H1 (cell line): ENCODE data around the gene HOXD4. TPM values are rescaled to one million over a fixed set of nuclear protein-coding genes. Genes with fewer than 3 reads are reported as not detected.

Experiments
- CTCF ChIA-PET: fragments of 300-600 bp; sonication (Branson Sonifier 250); formaldehyde crosslinking; loops from one replicate; lab custom pipeline; 2021; ENCODE audit not compliant: partially characterized antibody; lab: Charles Lee
- POLR2A ChIA-PET: fragments of 300-600 bp; sonication (Branson Sonifier 250); formaldehyde crosslinking; loops from one replicate; lab custom pipeline; 2021; ENCODE audit warnings: inconsistent platforms; ENCODE audit not compliant: partially characterized antibody; lab: Charles Lee
- DNase-seq, 2 experiments: peaks; one replicate each; pipeline versions ENCODE4 v3.0.0 to v3.0.0-alpha.2; 2010 to 2022; ENCODE audit warnings: low spot score in 2 of 2, low read depth in 1 of 2, mixed read lengths in 1 of 2
- FAIRE-seq: peaks from 2 replicates; lab custom pipeline; 2011; peaks lifted over from hg19 to GRCh38; lab: Jason Lieb, UNC
- H2AFZ ChIP-seq: 2 replicates; pipeline ENCODE4 v1.8.1; 2012; ENCODE audit warnings: low read length, inconsistent platforms
- H2AK5ac ChIP-seq: 2 replicates; pipeline ENCODE4 v1.6.1; 2013; ENCODE audit warnings: low read depth, low read length
- H2BK120ac ChIP-seq: replicated peaks from 2 replicates; pipeline ENCODE3; 2013; ENCODE audit warnings: low read depth, low read length, inconsistent platforms
- H2BK12ac ChIP-seq: 2 replicates; pipeline ENCODE4 v1.6.1; 2013; ENCODE audit warnings: low read depth, low read length
- H2BK15ac ChIP-seq: 2 replicates; pipeline ENCODE4 v1.6.1; 2013; ENCODE audit warnings: low read length
- H2BK20ac ChIP-seq: 2 replicates; pipeline ENCODE4 v1.6.1; 2013; ENCODE audit warnings: low read length
- H2BK5ac ChIP-seq: 2 replicates; pipeline ENCODE4 v1.6.1; 2013; ENCODE audit warnings: low read depth, low read length
- H3K14ac ChIP-seq: 2 replicates; pipeline ENCODE4 v1.6.1; 2013; ENCODE audit warnings: inconsistent platforms; ENCODE audit not compliant: insufficient read length
- H3K18ac ChIP-seq: 2 replicates; pipeline ENCODE4 v1.6.1; 2013; ENCODE audit warnings: low read length; ENCODE audit errors: extremely low read depth
- H3K23ac ChIP-seq: 2 replicates; pipeline ENCODE4 v1.6.1; 2013; ENCODE audit warnings: inconsistent platforms; ENCODE audit not compliant: insufficient read length
- H3K23me2 ChIP-seq: 2 replicates; pipeline ENCODE4 v1.6.1; 2013; ENCODE audit warnings: low read depth, low read length
- H3K27ac ChIP-seq: 2 replicates; pipeline ENCODE4 v1.6.1; 2011; ENCODE audit warnings: low read depth, low read length, inconsistent platforms
- H3K27me3 ChIP-seq, 4 experiments: replicated peaks in 1 of 4; 1 replicate in 1 of 4; 2 replicates in 3 of 4; pipeline versions ENCODE4 v1.6.1 to v1.8.1; 2011 to 2013; ENCODE audit warnings: low read length in 3 of 4, mild to moderate bottlenecking in 3 of 4, inconsistent platforms in 2 of 4, mixed read lengths in 2 of 4, moderate library complexity in 1 of 4; ENCODE audit not compliant: control insufficient read depth in 3 of 4, insufficient read depth in 3 of 4; ENCODE audit errors: extremely low read depth in 1 of 4
- H3K36me3 ChIP-seq, 4 experiments: 2 replicates each; pipeline versions ENCODE4 v1.6.1 to v1.8.1; 2011 to 2013; ENCODE audit warnings: mild to moderate bottlenecking in 4 of 4, low read length in 3 of 4, moderate library complexity in 2 of 4, control low read depth in 1 of 4, inconsistent platforms in 1 of 4; ENCODE audit not compliant: insufficient read depth in 4 of 4, control insufficient read depth in 2 of 4
- H3K4ac ChIP-seq: replicated peaks from 2 replicates; pipeline ENCODE3; 2013; ENCODE audit warnings: low read length, low read depth, mixed read lengths, inconsistent platforms; ENCODE audit not compliant: insufficient read length
- H3K4me1 ChIP-seq, 4 experiments: replicated peaks in 1 of 4; 1 replicate in 1 of 4; 2 replicates in 3 of 4; pipeline versions ENCODE4 v1.6.1 to v1.8.1; 2011 to 2013; ENCODE audit warnings: low read length in 3 of 4, inconsistent platforms in 2 of 4, mixed read lengths in 1 of 4; ENCODE audit not compliant: insufficient read depth in 4 of 4, control insufficient read depth in 3 of 4
- H3K4me2 ChIP-seq, 2 experiments: 2 replicates each; pipeline versions ENCODE4 v1.6.1 to v1.8.1; 2011 to 2013; ENCODE audit warnings: low read depth in 2 of 2, low read length in 2 of 2, control low read depth in 1 of 2, inconsistent platforms in 1 of 2, mild to moderate bottlenecking in 1 of 2; ENCODE audit not compliant: insufficient read depth in 1 of 2
- H3K4me3 ChIP-seq, 4 experiments: fragments of 200-600, 300-600 bp in 1 of 4; sonication (generic), shearing (Covaris generic), sonication (Bioruptor Twin) in 1 of 4; 2 replicates each; pipeline versions ENCODE4 v1.5.1 to v1.8.1; 2011 to 2016; ENCODE audit warnings: low read length in 4 of 4, low read depth in 3 of 4, control low read depth in 2 of 4, inconsistent platforms in 2 of 4, mild to moderate bottlenecking in 2 of 4, mixed read lengths in 1 of 4, moderate library complexity in 1 of 4; ENCODE audit not compliant: insufficient read depth in 2 of 4; ENCODE audit errors: extremely low read depth in 1 of 4
- H3K56ac ChIP-seq: replicated peaks from 2 replicates; pipeline ENCODE3; 2013; ENCODE audit warnings: low read depth, mild to moderate bottlenecking, mixed read lengths, low read length, inconsistent platforms; ENCODE audit not compliant: insufficient read length
- H3K79me1 ChIP-seq: 2 replicates; pipeline ENCODE4 v1.6.1; 2013; ENCODE audit warnings: low read depth, low read length, control low read depth
- H3K79me2 ChIP-seq, 2 experiments: 2 replicates each; pipeline versions ENCODE4 v1.6.1 to v1.8.1; 2012 to 2013; ENCODE audit warnings: low read length in 2 of 2, mild to moderate bottlenecking in 2 of 2, inconsistent platforms in 1 of 2; ENCODE audit not compliant: insufficient read depth in 2 of 2, control insufficient read depth in 1 of 2
- H3K9ac ChIP-seq, 4 experiments: replicated peaks in 1 of 4; 1 replicate in 1 of 4; 2 replicates in 3 of 4; pipeline versions ENCODE4 v1.6.1 to v1.8.1; 2011 to 2013; ENCODE audit warnings: low read depth in 3 of 4, low read length in 3 of 4, control low read depth in 2 of 4, mild to moderate bottlenecking in 2 of 4, moderate library complexity in 2 of 4, inconsistent platforms in 1 of 4; ENCODE audit errors: extremely low read depth in 1 of 4
- H3K9me3 ChIP-seq, 2 experiments: 2 replicates each; pipeline versions ENCODE4 v1.6.1 to v1.8.1; 2012 to 2013; ENCODE audit warnings: mild to moderate bottlenecking in 2 of 2, moderate library complexity in 2 of 2, control low read depth in 1 of 2, inconsistent platforms in 1 of 2, low read depth in 1 of 2, low read length in 1 of 2, mixed read lengths in 1 of 2; ENCODE audit not compliant: insufficient read depth in 2 of 2
- H4K20me1 ChIP-seq, 2 experiments: replicated peaks in 1 of 2; 2 replicates each; pipeline versions ENCODE3 to v1.8.1; 2011 to 2013; ENCODE audit warnings: inconsistent platforms in 2 of 2, low read length in 2 of 2, mild to moderate bottlenecking in 1 of 2; ENCODE audit not compliant: insufficient read depth in 2 of 2, control insufficient read depth in 1 of 2
- H4K5ac ChIP-seq: 2 replicates; pipeline ENCODE4 v1.6.1; 2013; ENCODE audit warnings: low read length, low read depth, mixed read lengths, inconsistent platforms; ENCODE audit not compliant: insufficient read length
- H4K8ac ChIP-seq: 2 replicates; pipeline ENCODE4 v1.8.0; 2013; ENCODE audit warnings: mild to moderate bottlenecking, moderate library complexity, low read length, inconsistent platforms; ENCODE audit not compliant: insufficient read depth; ENCODE audit errors: extremely low read depth
- H4K91ac ChIP-seq: replicated peaks from 2 replicates; pipeline ENCODE3; 2013; ENCODE audit warnings: low read length, mixed read lengths, inconsistent platforms; ENCODE audit not compliant: insufficient read length
- ASH2L ChIP-seq: fragments of 200-600, 300-600 bp; sonication (generic); IDR thresholded peaks from one replicate; pipeline ENCODE4 v1.7.1; 2017; ENCODE audit warnings: low read length
- CBX8 ChIP-seq: fragments of 300-800, 300-1000 bp; sonication (generic); IDR thresholded peaks from 2 replicates; pipeline ENCODE4 v1.7.1; 2016; ENCODE audit warnings: low read depth, low read length, borderline replicate concordance
- CHD2 ChIP-seq: IDR thresholded peaks from 2 replicates; pipeline ENCODE4 v1.6.1; 2012; ENCODE audit warnings: low read length, improper control_type of control experiment
- EZH2 ChIP-seq: fragments of 200-600 bp; sonication (generic); IDR thresholded peaks from 2 replicates; pipeline ENCODE4 v1.7.1; 2012; ENCODE audit warnings: low read depth, mild to moderate bottlenecking, moderate library complexity, low read length, inconsistent platforms; ENCODE audit not compliant: severe bottlenecking
- FOSL1 ChIP-seq: IDR thresholded peaks from 2 replicates; pipeline ENCODE4 v1.6.1; 2011; ENCODE audit warnings: mild to moderate bottlenecking, low read depth, low read length, moderate library complexity; ENCODE audit not compliant: insufficient read depth
- HDAC6 ChIP-seq: IDR thresholded peaks from one replicate; pipeline ENCODE4 v1.7.1; 2012; ENCODE audit warnings: low read depth, mild to moderate bottlenecking, inconsistent platforms, low read length, moderate library complexity
- MAX ChIP-seq: IDR thresholded peaks from 2 replicates; pipeline ENCODE4 v1.6.1; 2012; ENCODE audit warnings: inconsistent platforms
- NRF1 ChIP-seq: IDR thresholded peaks from 2 replicates; pipeline ENCODE4 v1.6.1; 2011; ENCODE audit warnings: mild to moderate bottlenecking, low read depth, low read length, improper control_type of control experiment
- PHF8 ChIP-seq: fragments of 200-600 bp; sonication (generic); conservative IDR thresholded peaks from 2 replicates; pipeline ENCODE4 v1.7.1; 2012; ENCODE audit warnings: low read depth, mild to moderate bottlenecking, inconsistent platforms, low read length, moderate library complexity
- TAF1 ChIP-seq: IDR thresholded peaks from 2 replicates; pipeline ENCODE4 v1.6.1; 2011; ENCODE audit warnings: mild to moderate bottlenecking, low read depth, low read length
- TAF7 ChIP-seq: optimal IDR thresholded peaks from 2 replicates; pipeline ENCODE3; 2011; ENCODE audit warnings: low read depth, mild to moderate bottlenecking, inconsistent platforms, low read length, moderate library complexity, borderline replicate concordance
- WGBS, 2 experiments: shearing (Covaris generic) in 1 of 2; methylation state at CpG; one replicate each; pipeline versions ENCODE4 v1.1.6 to v1.1.7; 2013 to 2015; ENCODE audit warnings: low lambda C conversion rate in 2 of 2, mixed read lengths in 2 of 2, inconsistent platforms in 1 of 2, low coverage in 1 of 2, missing lambda C conversion rate in 1 of 2; ENCODE audit not compliant: insufficient replicate concordance in 2 of 2, insufficient coverage in 1 of 2, insufficient read length in 1 of 2; ENCODE audit errors: extremely low coverage in 1 of 2, missing lambda C conversion rate in 1 of 2; 5-methylcytosine and 5-hydroxymethylcytosine counted together
- polyA plus RNA-seq, 7 experiments: library from polyadenylated mRNA; depleted of rRNA in 3 of 7; stranded (reverse) in 5 of 7; unstranded in 2 of 7; fragments of >200 nt in 5 of 7; fragments of 200-250 nt in 2 of 7; gene quantifications; 1 replicate in 5 of 7; 2 replicates in 1 of 7; 4 replicates in 1 of 7; pipeline versions ENCODE4 v1.2.1 to v1.2.3, GENCODE V29; 2011 to 2013; ENCODE audit warnings: missing spikeins in 2 of 7, mixed read lengths in 2 of 7
- total RNA-seq: library from RNA; stranded (reverse); fragmentation: NEBNext Ultra II Directional; extraction: Animal tissue kit (Norgen Biotek cat#: 25700); gene quantifications from 2 replicates; pipeline ENCODE4 v1.2.1, GENCODE V29; 2021

Gene HOXD4
- total and polyA plus RNA-seq, 2 of the 8 experiments (the other 6 are each of a cell fraction or from before 2014, with no cell fraction given), result not detected

GRCh38 chr2:176174824-176175708 is 23.7 kb downstream of the HOXD4 start:
- POLR2A ChIA-PET, result interaction anchor here (0.9 kb wide), 3 partner anchors 12 to 15 kb away, joined by 3 read pairs; no protein-coding TSS in a partner anchor
- H2BK12ac ChIP-seq, result peak overlapping the region; percentile 32; the same call in 1 of the 2 replicates
- no peak overlapping the region for H2AK5ac ChIP-seq
- H3K18ac ChIP-seq, result no peak overlapping the region; the same call in 1 of the 2 replicates
- H4K20me1 ChIP-seq, result peaks cover 3 to 37% of the 10 kb centered on the region in 2 experiments
- 3% methylated on average over 47 of the region's 47 CpGs; no CpG with 5 or more reads in 1 of the 2 experiments for WGBS, 2 experiments
- no peak overlapping the region; the same call in 1 of the 2 replicates for H4K8ac ChIP-seq
- H3K9ac ChIP-seq, result no peak overlapping the region
- H2BK15ac ChIP-seq, result no peak overlapping the region
- H2AFZ ChIP-seq, result no peak overlapping the region
- peak overlapping the region in 2 of 4 experiments; percentile 23 to 45; a peak in 4 of 8 replicates for H3K4me3 ChIP-seq
- H3K27ac ChIP-seq, result no peak overlapping the region
- no peaks in the 10 kb centered on the region for H3K9me3 ChIP-seq
- H4K5ac ChIP-seq, result no peak overlapping the region
- no peak overlapping the region for H2BK20ac ChIP-seq
- H3K23me2 ChIP-seq, result peaks cover 9% of the 10 kb centered on the region; the same call in 1 of the 2 replicates
- no peaks in the 10 kb centered on the region for H3K79me1 ChIP-seq
- no peak for FAIRE-seq
- no peaks in the 10 kb centered on the region; a peak in 1 of 8 replicates for H3K36me3 ChIP-seq
- CTCF ChIA-PET, result interaction anchor here (0.6 to 7.5 kb wide), 18 partner anchors 11 to 477 kb away, joined by 3 to 60 read pairs (median 4); partner anchors contain the start of genes EVX2, HOXD1, HOXD13 and HOXD4
- no peak overlapping the region for H3K23ac ChIP-seq
- no peak overlapping the region for H3K56ac ChIP-seq
- no peak overlapping the region for H3K14ac ChIP-seq
- H2BK120ac ChIP-seq, result no peak overlapping the region
- peaks cover 96 to 100% (median 99%) of the 10 kb centered on the region in 4 experiments for H3K27me3 ChIP-seq
- H3K4me1 ChIP-seq, result peaks cover 3 to 28% (median 16%) of the 10 kb centered on the region in 4 experiments
- H4K91ac ChIP-seq, result no peak overlapping the region
- no peaks in the 10 kb centered on the region for H3K79me2 ChIP-seq
- peak in 1 of 2 experiments; percentile 80 for DNase-seq
- no peak overlapping the region for H3K4ac ChIP-seq
- no peak overlapping the region for H2BK5ac ChIP-seq
- H3K4me2 ChIP-seq, result peak overlapping the region; percentile 67 to 69
- TF ChIP-seq ASH2L (peak; percentile 71), TAF1 (no peak), TAF7 (no peak), EZH2 (peak; percentile 87), NRF1 (no peak), MAX (peak; percentile 39; the same call in 1 of the 2 replicates), CBX8 (no peak; the same call in 1 of the 2 replicates), PHF8 (no peak), FOSL1 (no peak), CHD2 (0 out of 2 replicates have a peak, but pooled peaks have one; percentile 31), HDAC6 (no peak)
